ENCODE measurements around the gene CNN1.
"Not testable (repeated sequence)": the region's sequence is repeated elsewhere in the genome, so short reads cannot be mapped to it uniquely, and the experiment has no call there.

Gene CNN1

GRCh38 chr19:11564082-11564807, 25.6 kb downstream of the CNN1 start:
- not testable (repeated sequence) for H3K27ac ChIP-seq (ENCODE audit: low read depth, low read length); H3K27me3 ChIP-seq (ENCODE audit: control insufficient read depth in 1 of 2, insufficient read depth in 2 of 2, low read length in 2 of 2); H3K4me3 ChIP-seq (ENCODE audit: low read depth in 1 of 2, low read length in 2 of 2); H3K36me3 ChIP-seq (ENCODE audit: control insufficient read depth in 1 of 2, insufficient read depth in 2 of 2, low read length in 2 of 2); H3K9me3 ChIP-seq (ENCODE audit: control insufficient read depth in 1 of 2, low read length in 2 of 2); H3K4me1 ChIP-seq (ENCODE audit: control insufficient read depth in 1 of 2, insufficient read depth in 2 of 2, low read length in 2 of 2); H3K9ac ChIP-seq (ENCODE audit: low read depth in 1 of 2, low read length in 2 of 2)

GRCh38 chr19:11565649-11565980, 27.0 kb downstream of the CNN1 start:
- not testable (repeated sequence) for H3K9me3 ChIP-seq (ENCODE audit: control insufficient read depth in 1 of 2, low read length in 2 of 2); H3K27ac ChIP-seq (ENCODE audit: low read depth, low read length); H3K4me3 ChIP-seq (ENCODE audit: low read depth in 1 of 2, low read length in 2 of 2); H3K36me3 ChIP-seq (ENCODE audit: control insufficient read depth in 1 of 2, insufficient read depth in 2 of 2, low read length in 2 of 2); H3K9ac ChIP-seq (ENCODE audit: low read depth in 1 of 2, low read length in 2 of 2); H3K27me3 ChIP-seq (ENCODE audit: control insufficient read depth in 1 of 2, insufficient read depth in 2 of 2, low read length in 2 of 2); H3K4me1 ChIP-seq (ENCODE audit: control insufficient read depth in 1 of 2, insufficient read depth in 2 of 2, low read length in 2 of 2)

GRCh38 chr19:11566164-11566563, 27.5 kb downstream of the CNN1 start:
- no peak overlapping the region for H3K9ac ChIP-seq (ENCODE audit: low read depth in 1 of 2, low read length in 2 of 2)
- H3K27ac ChIP-seq (ENCODE audit: low read depth, low read length) = no peak overlapping the region
- H3K9me3 ChIP-seq (ENCODE audit: control insufficient read depth in 1 of 2, low read length in 2 of 2) = no peaks in the 10 kb centered on the region
- H3K36me3 ChIP-seq (ENCODE audit: control insufficient read depth in 1 of 2, insufficient read depth in 2 of 2, low read length in 2 of 2) = no peaks in the 10 kb centered on the region
- H3K27me3 ChIP-seq (ENCODE audit: control insufficient read depth in 1 of 2, insufficient read depth in 2 of 2, low read length in 2 of 2) = no peaks in the 10 kb centered on the region
- no peak overlapping the region for H3K4me3 ChIP-seq (ENCODE audit: low read depth in 1 of 2, low read length in 2 of 2)
- no peaks in the 10 kb centered on the region for H3K4me1 ChIP-seq (ENCODE audit: control insufficient read depth in 1 of 2, insufficient read depth in 2 of 2, low read length in 2 of 2)

DNA sequence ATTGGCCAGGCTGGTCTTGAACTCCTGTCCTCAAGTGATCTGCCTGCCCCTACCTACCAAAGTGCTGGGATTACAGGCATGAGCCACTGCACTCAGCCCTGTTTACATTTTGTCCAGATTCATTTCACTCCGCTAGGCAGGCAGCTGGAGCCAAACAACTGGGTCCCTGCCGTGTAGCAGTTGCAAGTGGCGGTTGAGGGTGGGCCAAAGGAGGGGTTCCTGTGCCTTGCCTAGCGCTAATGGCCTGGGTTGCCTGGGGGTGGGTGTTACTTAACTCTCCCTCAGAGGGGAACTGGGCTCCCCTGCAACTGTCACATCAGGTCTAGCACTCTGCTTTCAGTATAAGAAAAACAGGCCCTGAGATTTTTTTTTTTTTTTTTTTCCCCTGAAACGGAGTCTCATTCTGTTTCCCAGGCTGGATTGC, 31.4 kb downstream of the CNN1 start:
- H3K9me3 ChIP-seq (ENCODE audit: control insufficient read depth in 1 of 2, low read length in 2 of 2) = no peaks in the 10 kb centered on the region
- no peaks in the 10 kb centered on the region for H3K27me3 ChIP-seq (ENCODE audit: control insufficient read depth in 1 of 2, insufficient read depth in 2 of 2, low read length in 2 of 2)
- H3K4me3 ChIP-seq (ENCODE audit: low read depth in 1 of 2, low read length in 2 of 2) = no peak overlapping the region
- no peaks in the 10 kb centered on the region for H3K36me3 ChIP-seq (ENCODE audit: control insufficient read depth in 1 of 2, insufficient read depth in 2 of 2, low read length in 2 of 2)
- no peaks in the 10 kb centered on the region for H3K4me1 ChIP-seq (ENCODE audit: control insufficient read depth in 1 of 2, insufficient read depth in 2 of 2, low read length in 2 of 2)
- no peak overlapping the region for H3K9ac ChIP-seq (ENCODE audit: low read depth in 1 of 2, low read length in 2 of 2)
- no peak overlapping the region for H3K27ac ChIP-seq (ENCODE audit: low read depth, low read length)

DNA sequence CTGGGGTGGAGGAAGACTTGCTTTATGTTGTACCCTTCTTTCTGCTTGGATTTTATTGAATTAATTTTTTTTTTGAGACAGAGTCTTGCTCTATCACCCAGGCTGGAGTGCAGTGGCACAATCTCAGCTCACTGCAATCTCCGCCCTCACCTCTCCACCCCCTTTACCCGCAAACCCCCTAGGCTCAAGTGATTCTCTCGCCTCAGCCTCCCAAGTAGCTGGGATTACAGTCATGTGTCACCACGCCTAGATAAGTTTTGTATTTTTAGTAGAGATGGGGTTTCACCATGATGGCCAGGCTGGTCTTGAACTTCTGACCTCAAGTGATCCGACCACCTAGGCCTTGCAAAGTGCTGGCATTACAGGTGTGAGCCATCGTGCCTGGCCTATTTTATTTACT, 34.7 kb downstream of the CNN1 start:
- not testable (repeated sequence) for H3K4me3 ChIP-seq (ENCODE audit: low read depth in 1 of 2, low read length in 2 of 2); H3K9me3 ChIP-seq (ENCODE audit: control insufficient read depth in 1 of 2, low read length in 2 of 2); H3K9ac ChIP-seq (ENCODE audit: low read depth in 1 of 2, low read length in 2 of 2); H3K4me1 ChIP-seq (ENCODE audit: control insufficient read depth in 1 of 2, insufficient read depth in 2 of 2, low read length in 2 of 2); H3K27me3 ChIP-seq (ENCODE audit: control insufficient read depth in 1 of 2, insufficient read depth in 2 of 2, low read length in 2 of 2); H3K27ac ChIP-seq (ENCODE audit: low read depth, low read length); H3K36me3 ChIP-seq (ENCODE audit: control insufficient read depth in 1 of 2, insufficient read depth in 2 of 2, low read length in 2 of 2)

DNA sequence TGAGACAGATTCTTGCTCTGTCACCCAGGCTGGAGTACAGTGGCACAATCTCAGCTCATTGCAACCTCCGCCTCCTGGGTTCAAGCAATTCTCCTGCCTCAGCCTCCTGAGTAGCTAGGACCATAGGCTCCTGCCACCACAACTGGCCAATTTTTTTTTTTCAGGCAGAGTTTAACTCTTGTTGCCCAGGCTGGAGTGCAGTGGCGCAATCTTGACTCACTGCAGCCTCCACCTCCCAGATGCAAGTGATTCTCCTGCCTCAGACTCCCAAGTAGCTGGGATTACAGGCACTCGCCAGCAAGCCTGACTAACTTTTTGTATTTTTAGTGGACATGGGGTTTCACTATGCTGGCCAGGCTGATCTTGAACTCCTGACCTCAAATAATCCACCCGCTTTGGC, 35.1 kb downstream of the CNN1 start:
- not testable (repeated sequence) for H3K9me3 ChIP-seq (ENCODE audit: control insufficient read depth in 1 of 2, low read length in 2 of 2); H3K4me3 ChIP-seq (ENCODE audit: low read depth in 1 of 2, low read length in 2 of 2); H3K36me3 ChIP-seq (ENCODE audit: control insufficient read depth in 1 of 2, insufficient read depth in 2 of 2, low read length in 2 of 2); H3K9ac ChIP-seq (ENCODE audit: low read depth in 1 of 2, low read length in 2 of 2); H3K27ac ChIP-seq (ENCODE audit: low read depth, low read length); H3K27me3 ChIP-seq (ENCODE audit: control insufficient read depth in 1 of 2, insufficient read depth in 2 of 2, low read length in 2 of 2)
- H3K4me1 ChIP-seq (ENCODE audit: control insufficient read depth in 1 of 2, insufficient read depth in 2 of 2, low read length in 2 of 2) = peaks cover 11 to 13% of the 10 kb centered on the region in 2 donors

GRCh38 chr19:11574689-11575088, 36.0 kb downstream of the CNN1 start:
- Histone ChIP-seq H3K9me3 (ENCODE audit: control insufficient read depth in 1 of 2, low read length in 2 of 2) (no peaks in the 10 kb centered on the region), H3K4me1 (ENCODE audit: control insufficient read depth in 1 of 2, insufficient read depth in 2 of 2, low read length in 2 of 2) (peaks cover 12 to 16% of the 10 kb centered on the region in 2 donors), H3K9ac (ENCODE audit: low read depth in 1 of 2, low read length in 2 of 2) (no peak overlapping the region), H3K4me3 (ENCODE audit: low read depth in 1 of 2, low read length in 2 of 2) (no peak overlapping the region), H3K36me3 (ENCODE audit: control insufficient read depth in 1 of 2, insufficient read depth in 2 of 2, low read length in 2 of 2) (no peaks in the 10 kb centered on the region), H3K27ac (ENCODE audit: low read depth, low read length) (no peak overlapping the region), H3K27me3 (ENCODE audit: control insufficient read depth in 1 of 2, insufficient read depth in 2 of 2, low read length in 2 of 2) (no peaks in the 10 kb centered on the region)

GRCh38 chr19:11576227-11576626, 37.6 kb downstream of the CNN1 start:
- Histone ChIP-seq H3K4me1 (ENCODE audit: control insufficient read depth in 1 of 2, insufficient read depth in 2 of 2, low read length in 2 of 2) (peaks cover 18 to 25% of the 10 kb centered on the region in 2 donors), H3K27me3 (ENCODE audit: control insufficient read depth in 1 of 2, insufficient read depth in 2 of 2, low read length in 2 of 2) (no peaks in the 10 kb centered on the region), H3K36me3 (ENCODE audit: control insufficient read depth in 1 of 2, insufficient read depth in 2 of 2, low read length in 2 of 2) (no peaks in the 10 kb centered on the region), H3K9me3 (ENCODE audit: control insufficient read depth in 1 of 2, low read length in 2 of 2) (no peaks in the 10 kb centered on the region), H3K27ac (ENCODE audit: low read depth, low read length) (no peak overlapping the region), H3K4me3 (ENCODE audit: low read depth in 1 of 2, low read length in 2 of 2) (no peak overlapping the region), H3K9ac (ENCODE audit: low read depth in 1 of 2, low read length in 2 of 2) (no peak overlapping the region)

GRCh38 chr19:11577451-11578257, 39.0 kb downstream of the CNN1 start, which contains the start of gene ACP5:
ACP5 (minus strand) TSS chr19:11577645; CDS start chr19:11577317, 328 bp downstream.
- Histone ChIP-seq H3K36me3 (ENCODE audit: control insufficient read depth in 1 of 2, insufficient read depth in 2 of 2, low read length in 2 of 2) (no peaks in the 10 kb centered on the region), H3K9ac (ENCODE audit: low read depth in 1 of 2, low read length in 2 of 2) (peak within 1 kb of the TSS; percentile 47 to 65), H3K27ac (ENCODE audit: low read depth, low read length) (peak within 1 kb of the TSS; percentile 66), H3K4me3 (ENCODE audit: low read depth in 1 of 2, low read length in 2 of 2) (peak within 1 kb of the TSS; percentile 75 to 77), H3K4me1 (ENCODE audit: control insufficient read depth in 1 of 2, insufficient read depth in 2 of 2, low read length in 2 of 2) (peaks cover 19 to 33% of the 10 kb centered on the region in 2 donors), H3K9me3 (ENCODE audit: control insufficient read depth in 1 of 2, low read length in 2 of 2) (no peaks in the 10 kb centered on the region), H3K27me3 (ENCODE audit: control insufficient read depth in 1 of 2, insufficient read depth in 2 of 2, low read length in 2 of 2) (no peaks in the 10 kb centered on the region)

- H3K9me3 ChIP-seq (ENCODE audit: control insufficient read depth in 1 of 2, low read length in 2 of 2) = no peaks in the 10 kb centered on the region
- H3K36me3 ChIP-seq (ENCODE audit: control insufficient read depth in 1 of 2, insufficient read depth in 2 of 2, low read length in 2 of 2) = no peaks in the 10 kb centered on the region
- peak overlapping the region; percentile 75 to 77 for H3K4me3 ChIP-seq (ENCODE audit: low read depth in 1 of 2, low read length in 2 of 2)
- H3K27ac ChIP-seq (ENCODE audit: low read depth, low read length) = peak overlapping the region; percentile 66
- H3K9ac ChIP-seq (ENCODE audit: low read depth in 1 of 2, low read length in 2 of 2) = peak overlapping the region; percentile 47 to 65
- H3K4me1 ChIP-seq (ENCODE audit: control insufficient read depth in 1 of 2, insufficient read depth in 2 of 2, low read length in 2 of 2) = peaks cover 19 to 33% of the 10 kb centered on the region in 2 donors
- no peaks in the 10 kb centered on the region for H3K27me3 ChIP-seq (ENCODE audit: control insufficient read depth in 1 of 2, insufficient read depth in 2 of 2, low read length in 2 of 2)
Observed at GRCh38 chr19:11578258-11579142, 39.8 kb downstream of the CNN1 start.

Data from duodenal mucosa (tissue), 2 donors.